22Rv1 (cell line): ENCODE measurements around the gene LATS1.

Source experiments
- CTCF ChIP-seq: fragments of 450-650 bp; IDR thresholded peaks from 2 replicates; pipeline ENCODE4 v1.5.1; 2017; ENCODE audit warnings: mild to moderate bottlenecking
- ZFX ChIP-seq: fragments of 450-650 bp; IDR thresholded peaks from 2 replicates; pipeline ENCODE4 v1.6.1; 2017; ENCODE audit warnings: antibody characterized with exemption, borderline replicate concordance

GRCh38 chr6:149750136-149750609 is 32.3 kb upstream of the LATS1 start:
- TF ChIP-seq CTCF (no peak), ZFX (no peak)
